Ramos (cell line): ENCODE measurements around the gene CCDC8.
"Not testable (repeated sequence)": the region's sequence is repeated elsewhere in the genome, so short reads cannot be mapped to it uniquely, and the experiment has no call there.

Source experiments
- in situ Hi-C: fragments of 300-500 bp; cut with MboI; formaldehyde crosslinking; loops from one replicate; pipeline ENCODE4 v1.14.3; 2022; ENCODE audit warnings: low sequenced_read_pairs; ENCODE audit not compliant: unreplicated experiment

The CCDC8 gene

GRCh38 chr19:46428239-46429135 is 15.1 kb upstream of the CCDC8 start, which contains the start of gene PNMA8C:
TSS of gene PNMA8C (minus strand) at chr19:46428936. CDS start at chr19:46428359, 577 bp downstream.
- in situ Hi-C loops = no loop called here

- in situ Hi-C loops = no loop called here
These were observed 14.2 kb upstream of the CCDC8 start for GRCh38 chr19:46427518-46428045.

GRCh38 chr19:46426506-46427162 is 13.3 kb upstream of the CCDC8 start:
- in situ Hi-C loops = no loop called here

- in situ Hi-C loops = no loop called here
These were observed 12.7 kb upstream of the CCDC8 start for GRCh38 chr19:46426035-46426505.

GRCh38 chr19:46423188-46423587 is 9.8 kb upstream of the CCDC8 start:
- in situ Hi-C loops = no loop called here

- in situ Hi-C loops = no loop called here
These were observed 9.0 kb upstream of the CCDC8 start for GRCh38 chr19:46422344-46422743.

GRCh38 chr19:46420056-46420455 is 6.7 kb upstream of the CCDC8 start:
- in situ Hi-C loops = no loop called here

GRCh38 chr19:46415804-46416709 is 2.7 kb upstream of the CCDC8 start:
- in situ Hi-C loops = not testable (repeated sequence)

GRCh38 chr19:46414899-46415298 is 1.5 kb upstream of the CCDC8 start:
- in situ Hi-C loops = not testable (repeated sequence)

GRCh38 chr19:46412650-46413261 is 608 bp downstream of the CCDC8 start:
- in situ Hi-C loops = no loop called here

GRCh38 chr19:46411925-46412649 is 1.3 kb downstream of the CCDC8 start:
- in situ Hi-C loops = no loop called here

- in situ Hi-C loops = no loop called here
These were observed 2.1 kb downstream of the CCDC8 start for GRCh38 chr19:46411088-46411924.

- in situ Hi-C loops = no loop called here
These were observed 2.9 kb downstream of the CCDC8 start for GRCh38 chr19:46410205-46411087.

- in situ Hi-C loops = no loop called here
These were observed 4.2 kb downstream of the CCDC8 start for GRCh38 chr19:46409191-46409590.

GRCh38 chr19:46408664-46409039 is 4.7 kb downstream of the CCDC8 start:
- in situ Hi-C loops = no loop called here

GRCh38 chr19:46407856-46408663 is 5.3 kb downstream of the CCDC8 start:
- in situ Hi-C loops = no loop called here
